Duodenal mucosa (tissue), 2 donors: ENCODE data around the gene ADGRG6.

Experiments used
- H3K27ac ChIP-seq: one replicate; pipeline ENCODE4 v1.7.0; 2013; ENCODE audit warnings: low read depth, low read length
- H3K27me3 ChIP-seq, 2 donors: one replicate each; pipeline ENCODE4 v1.7.0; 2013; ENCODE audit warnings: low read length in 2 of 2, control low read depth in 1 of 2; ENCODE audit not compliant: insufficient read depth in 2 of 2, control insufficient read depth in 1 of 2
- H3K36me3 ChIP-seq, 2 donors: one replicate each; pipeline ENCODE4 v1.7.0; 2013; ENCODE audit warnings: low read length in 2 of 2, control low read depth in 1 of 2; ENCODE audit not compliant: insufficient read depth in 2 of 2, control insufficient read depth in 1 of 2
- H3K4me1 ChIP-seq, 2 donors: one replicate each; pipeline ENCODE4 v1.7.0; 2013; ENCODE audit warnings: low read length in 2 of 2, control low read depth in 1 of 2; ENCODE audit not compliant: insufficient read depth in 2 of 2, control insufficient read depth in 1 of 2
- H3K4me3 ChIP-seq, 2 donors: one replicate each; pipeline ENCODE4 v1.7.0; 2013; ENCODE audit warnings: low read length in 2 of 2, low read depth in 1 of 2
- H3K9ac ChIP-seq, 2 donors: one replicate each; pipeline ENCODE4 v1.7.0; 2013; ENCODE audit warnings: low read length in 2 of 2, low read depth in 1 of 2
- H3K9me3 ChIP-seq, 2 donors: one replicate each; pipeline ENCODE4 v1.7.0; 2013; ENCODE audit warnings: low read length in 2 of 2, control low read depth in 1 of 2; ENCODE audit not compliant: control insufficient read depth in 1 of 2

The ADGRG6 gene

DNA sequence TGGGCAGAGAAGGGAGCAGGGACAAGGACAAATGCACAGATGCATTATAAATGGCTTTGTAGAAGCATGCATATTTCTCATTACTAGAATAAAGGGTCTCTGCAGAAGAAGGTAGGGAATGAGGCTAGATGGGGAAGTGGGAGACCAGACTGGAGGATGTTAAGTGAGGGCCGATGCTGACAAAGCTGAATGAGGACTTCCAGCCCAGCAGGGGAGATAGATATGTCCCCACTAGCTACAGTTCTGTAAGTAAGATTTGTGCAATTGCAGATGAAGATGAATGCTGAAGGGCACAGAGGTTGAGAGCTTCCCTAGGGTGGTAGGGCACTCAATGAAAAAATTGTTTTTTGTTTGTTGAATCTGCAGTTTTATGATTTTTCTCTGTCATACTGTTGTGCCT lies 16.9 kb downstream of the ADGRG6 start:
- Histone ChIP-seq H3K36me3 (no peaks in the 10 kb centered on the region), H3K4me3 (no peak overlapping the region), H3K27ac (no peak overlapping the region), H3K9ac (no peak overlapping the region), H3K9me3 (no peaks in the 10 kb centered on the region), H3K27me3 (no peaks in the 10 kb centered on the region), H3K4me1 (peaks cover 0 to 5% of the 10 kb centered on the region in 2 donors)

DNA sequence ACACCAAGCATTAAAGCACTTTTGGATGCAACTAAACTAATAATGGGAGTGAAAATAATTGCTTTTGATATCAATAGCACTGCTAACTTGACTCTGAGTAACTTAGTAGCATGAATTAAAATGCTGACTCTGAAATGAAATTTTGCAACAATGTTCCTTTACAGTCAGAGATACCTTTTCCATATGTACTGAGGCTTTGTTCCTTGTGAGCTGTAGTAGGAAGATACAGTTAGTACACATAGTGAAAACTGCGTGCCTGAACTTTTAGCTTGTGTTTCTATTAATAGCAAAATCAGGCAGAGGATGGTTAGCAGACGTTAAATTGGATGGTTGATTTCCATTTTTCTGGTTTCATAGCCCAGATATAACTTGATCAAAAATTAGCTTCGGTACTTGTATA lies 18.6 kb downstream of the ADGRG6 start:
- H3K36me3 ChIP-seq: no peaks in the 10 kb centered on the region
- no peak overlapping the region for H3K27ac ChIP-seq
- H3K9me3 ChIP-seq: no peaks in the 10 kb centered on the region
- no peak overlapping the region for H3K9ac ChIP-seq
- H3K4me3 ChIP-seq: no peak overlapping the region
- H3K4me1 ChIP-seq: peaks cover 0 to 6% of the 10 kb centered on the region in 2 donors
- H3K27me3 ChIP-seq: no peaks in the 10 kb centered on the region

DNA sequence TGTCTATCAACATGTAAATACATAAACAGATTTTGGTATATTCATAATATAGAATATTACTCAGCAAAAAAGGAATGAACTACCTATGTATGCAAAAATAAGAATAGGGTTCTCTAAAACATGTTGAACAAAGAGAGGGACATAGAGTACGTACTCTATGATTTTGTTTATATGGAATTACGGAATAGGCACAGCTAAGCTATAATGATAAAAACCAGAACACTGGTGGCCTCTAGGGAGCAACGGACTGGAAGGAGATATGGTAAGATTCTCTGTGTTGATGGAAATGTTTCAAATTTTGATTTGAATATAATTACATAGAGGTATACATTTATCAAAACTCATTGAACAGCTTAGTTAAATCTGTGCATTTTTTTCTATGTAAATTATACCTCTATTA lies 19.6 kb downstream of the ADGRG6 start:
- H3K9ac ChIP-seq: no peak overlapping the region
- no peak overlapping the region for H3K4me3 ChIP-seq
- H3K36me3 ChIP-seq: no peaks in the 10 kb centered on the region
- no peak overlapping the region for H3K27ac ChIP-seq
- no peaks in the 10 kb centered on the region for H3K9me3 ChIP-seq
- H3K4me1 ChIP-seq: peaks cover 0 to 6% of the 10 kb centered on the region in 2 donors
- H3K27me3 ChIP-seq: no peaks in the 10 kb centered on the region

DNA sequence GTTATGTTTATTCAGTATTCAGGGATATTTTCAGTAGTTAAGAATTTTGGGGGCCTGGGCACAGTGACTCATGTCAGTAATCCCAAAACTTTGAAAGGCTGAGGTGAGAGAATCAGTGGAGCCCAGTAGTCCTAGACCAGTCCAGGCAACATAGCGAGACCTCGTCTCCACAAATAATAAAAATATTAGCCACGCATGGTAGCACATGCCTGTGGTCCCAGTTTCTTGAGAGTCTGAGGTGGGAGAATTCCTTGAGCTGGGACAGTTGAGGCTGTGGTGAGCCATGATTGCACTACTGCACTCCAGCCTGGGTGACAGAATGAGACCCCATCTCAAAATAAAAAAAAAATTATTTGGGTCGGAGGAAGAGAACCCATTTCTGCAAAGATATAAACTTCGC lies 20.3 kb downstream of the ADGRG6 start:
- no peaks in the 10 kb centered on the region for H3K9me3 ChIP-seq
- no peaks in the 10 kb centered on the region for H3K36me3 ChIP-seq
- H3K27me3 ChIP-seq: no peaks in the 10 kb centered on the region
- no peak overlapping the region for H3K4me3 ChIP-seq
- H3K4me1 ChIP-seq: peaks cover 0 to 6% of the 10 kb centered on the region in 2 donors
- no peak overlapping the region for H3K27ac ChIP-seq
- no peak overlapping the region for H3K9ac ChIP-seq

DNA sequence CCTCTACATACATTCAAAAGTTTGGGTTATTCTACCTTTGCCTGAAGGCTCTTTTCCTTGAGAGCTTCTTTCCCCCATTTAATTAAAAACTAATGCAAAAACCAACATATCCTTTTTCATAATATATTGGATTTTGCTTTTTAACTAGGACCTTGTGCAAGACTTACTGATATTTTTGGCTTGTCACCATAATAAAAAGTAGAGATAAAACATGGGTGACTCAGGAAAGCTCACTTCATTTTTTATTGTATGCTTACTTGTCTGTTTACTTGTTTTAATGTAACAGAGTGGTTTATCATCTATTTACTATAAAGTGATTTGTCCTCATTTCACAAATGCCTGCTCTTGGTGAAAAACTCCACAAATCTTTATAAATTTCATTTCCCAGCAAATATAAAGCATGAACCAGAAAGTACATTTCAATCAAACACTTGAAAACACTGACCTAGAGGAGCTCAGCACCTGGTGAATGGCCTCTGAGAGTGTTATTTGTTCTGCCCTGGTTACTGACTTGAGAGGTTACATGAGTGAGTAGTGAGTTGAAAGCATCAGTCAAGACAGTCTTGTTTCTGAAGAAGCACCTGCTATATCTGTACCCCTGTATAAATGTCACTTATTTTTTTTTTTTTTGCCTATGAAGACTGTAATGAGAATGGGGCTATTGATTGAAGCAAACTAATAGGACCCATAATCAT lies 20.8 kb downstream of the ADGRG6 start:
- H3K9ac ChIP-seq: no peak overlapping the region

DNA sequence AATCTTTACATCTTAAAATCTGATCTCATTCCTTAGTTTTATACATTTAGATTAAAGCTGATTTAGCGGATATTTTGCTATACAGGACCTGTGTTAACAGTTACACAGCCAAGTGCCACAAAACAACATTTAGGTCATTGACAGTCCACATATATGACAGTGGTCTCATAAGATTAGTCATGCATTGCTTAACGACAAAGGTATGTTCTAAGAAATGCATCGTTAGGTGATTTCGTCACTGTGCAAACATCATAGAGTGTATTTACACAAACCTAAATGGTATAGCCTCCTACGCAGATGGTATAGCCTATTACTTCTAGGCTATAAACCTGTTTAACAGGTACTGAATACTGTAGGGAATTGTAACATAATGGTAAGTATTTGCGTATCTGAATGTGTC lies 21.6 kb downstream of the ADGRG6 start:
- Histone ChIP-seq H3K4me1 (peaks cover 0 to 6% of the 10 kb centered on the region in 2 donors), H3K9me3 (no peaks in the 10 kb centered on the region), H3K27me3 (no peaks in the 10 kb centered on the region), H3K4me3 (no peak overlapping the region), H3K27ac (no peak overlapping the region), H3K9ac (no peak overlapping the region), H3K36me3 (no peaks in the 10 kb centered on the region)

More for the DNA sequence above, 20.8 kb downstream of the ADGRG6 start:
- no peaks in the 10 kb centered on the region for H3K27me3 ChIP-seq
- peaks cover 0 to 6% of the 10 kb centered on the region in 2 donors for H3K4me1 ChIP-seq
- H3K36me3 ChIP-seq: no peaks in the 10 kb centered on the region
- H3K4me3 ChIP-seq: no peak overlapping the region
- H3K9me3 ChIP-seq: no peaks in the 10 kb centered on the region
- H3K27ac ChIP-seq: no peak overlapping the region

DNA sequence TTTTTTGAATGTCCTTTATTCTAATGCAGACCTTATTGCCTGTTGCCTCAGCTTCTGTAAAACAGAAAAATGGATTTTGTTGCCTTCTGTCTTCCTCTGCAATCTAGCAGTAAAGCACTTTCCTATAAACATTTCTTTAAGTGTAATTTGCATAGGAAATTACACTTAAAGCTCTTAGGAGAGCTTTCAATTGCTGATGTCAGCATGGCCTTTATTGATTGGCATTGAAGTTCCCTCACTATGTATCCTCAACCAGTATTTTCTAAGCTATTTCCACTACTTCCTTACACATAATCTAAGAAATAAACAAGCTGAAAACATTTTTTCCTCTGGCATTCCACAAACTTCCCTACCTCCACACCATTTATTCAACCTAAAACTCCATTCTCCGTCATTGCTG lies 22.3 kb downstream of the ADGRG6 start:
- no peak overlapping the region for H3K9ac ChIP-seq
- no peaks in the 10 kb centered on the region for H3K27me3 ChIP-seq
- H3K9me3 ChIP-seq: no peaks in the 10 kb centered on the region
- H3K4me1 ChIP-seq: peaks cover 0 to 6% of the 10 kb centered on the region in 2 donors
- H3K36me3 ChIP-seq: no peaks in the 10 kb centered on the region
- H3K4me3 ChIP-seq: no peak overlapping the region
- no peak overlapping the region for H3K27ac ChIP-seq

DNA sequence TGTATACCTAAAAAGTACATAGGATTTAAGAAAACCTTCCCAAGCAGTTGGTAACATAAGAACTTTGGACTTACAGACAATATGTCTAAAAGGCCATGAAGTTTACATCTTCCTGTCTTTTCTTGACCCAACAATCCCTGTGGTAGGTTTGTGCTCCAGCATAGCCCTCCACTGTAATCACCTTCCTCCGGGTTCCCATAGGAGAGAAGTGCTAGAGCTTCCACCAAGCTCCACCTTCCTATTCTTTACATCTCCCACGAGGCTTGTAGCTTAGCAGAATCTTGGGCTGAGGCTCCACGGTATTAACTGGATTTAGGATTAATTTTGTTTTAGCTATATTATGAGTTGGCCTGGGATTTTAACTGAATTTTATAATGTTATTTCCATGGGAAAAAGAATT lies 23.3 kb downstream of the ADGRG6 start:
- H3K27ac ChIP-seq: no peak overlapping the region
- no peak overlapping the region for H3K4me3 ChIP-seq
- H3K36me3 ChIP-seq: no peaks in the 10 kb centered on the region
- no peak overlapping the region for H3K9ac ChIP-seq
- no peaks in the 10 kb centered on the region for H3K27me3 ChIP-seq
- peaks cover 0 to 6% of the 10 kb centered on the region in 2 donors for H3K4me1 ChIP-seq
- no peaks in the 10 kb centered on the region for H3K9me3 ChIP-seq

DNA sequence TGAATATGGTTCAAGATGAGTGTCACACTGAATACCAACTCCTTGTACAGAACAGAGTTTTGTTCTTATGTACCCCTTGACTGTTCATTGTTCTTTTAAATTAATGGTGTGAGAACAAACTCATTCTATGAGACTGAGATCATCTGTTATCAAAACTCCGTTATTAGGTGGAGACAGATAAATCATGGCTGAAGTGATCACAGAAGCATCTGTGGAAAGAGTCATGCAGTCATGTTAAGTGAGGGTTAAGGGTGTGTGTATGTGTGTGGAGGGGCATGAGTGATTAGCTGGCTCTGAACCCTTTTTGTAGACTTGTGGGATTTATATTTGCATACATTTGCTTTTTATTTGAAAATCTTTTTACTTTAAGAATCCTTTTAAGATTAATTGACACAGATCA lies 24.7 kb downstream of the ADGRG6 start:
- Histone ChIP-seq H3K27ac (no peak overlapping the region), H3K9ac (no peak overlapping the region), H3K9me3 (no peaks in the 10 kb centered on the region)

DNA sequence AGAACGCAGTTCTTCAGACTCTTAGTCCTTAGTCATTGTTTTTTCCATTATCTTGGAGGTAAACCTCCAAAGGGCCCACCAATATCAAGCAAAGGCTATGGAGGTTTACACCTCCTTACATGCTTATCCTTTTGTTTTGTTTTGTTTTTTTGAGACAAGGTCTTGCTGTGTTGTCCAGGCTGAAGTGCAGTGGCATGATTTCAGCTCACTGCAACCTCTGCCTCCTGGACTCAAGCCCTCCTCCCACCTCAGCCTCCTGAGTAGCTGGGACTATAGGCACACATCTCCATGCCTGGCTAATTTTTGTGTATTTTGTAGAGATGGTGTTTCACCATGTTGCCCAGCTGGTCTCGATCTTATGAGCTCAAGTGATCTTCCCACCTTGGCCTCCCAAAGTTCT lies 26.3 kb downstream of the ADGRG6 start:
- Histone ChIP-seq H3K9ac (no peak overlapping the region), H3K27me3 (no peaks in the 10 kb centered on the region), H3K36me3 (no peaks in the 10 kb centered on the region), H3K27ac (no peak overlapping the region), H3K4me1 (peaks cover 0 to 6% of the 10 kb centered on the region in 2 donors), H3K4me3 (no peak overlapping the region), H3K9me3 (no peaks in the 10 kb centered on the region)

More for the DNA sequence above, 24.7 kb downstream of the ADGRG6 start:
- Histone ChIP-seq H3K27me3 (no peaks in the 10 kb centered on the region), H3K4me3 (no peak overlapping the region), H3K4me1 (peaks cover 0 to 6% of the 10 kb centered on the region in 2 donors), H3K36me3 (no peaks in the 10 kb centered on the region)
